ENCODE results near the gene PROSER1.
A peak's percentile ranks its signal among the peaks of the same experiment; 100 is the strongest.
"Not testable (repeated sequence)": the region's sequence is repeated elsewhere in the genome, so short reads cannot be mapped to it uniquely, and the experiment has no call there.

PROSER1 gene
- total RNA-seq = 21.1 to 43.4 (median 27.2) reads per million in 9 experiments

DNA sequence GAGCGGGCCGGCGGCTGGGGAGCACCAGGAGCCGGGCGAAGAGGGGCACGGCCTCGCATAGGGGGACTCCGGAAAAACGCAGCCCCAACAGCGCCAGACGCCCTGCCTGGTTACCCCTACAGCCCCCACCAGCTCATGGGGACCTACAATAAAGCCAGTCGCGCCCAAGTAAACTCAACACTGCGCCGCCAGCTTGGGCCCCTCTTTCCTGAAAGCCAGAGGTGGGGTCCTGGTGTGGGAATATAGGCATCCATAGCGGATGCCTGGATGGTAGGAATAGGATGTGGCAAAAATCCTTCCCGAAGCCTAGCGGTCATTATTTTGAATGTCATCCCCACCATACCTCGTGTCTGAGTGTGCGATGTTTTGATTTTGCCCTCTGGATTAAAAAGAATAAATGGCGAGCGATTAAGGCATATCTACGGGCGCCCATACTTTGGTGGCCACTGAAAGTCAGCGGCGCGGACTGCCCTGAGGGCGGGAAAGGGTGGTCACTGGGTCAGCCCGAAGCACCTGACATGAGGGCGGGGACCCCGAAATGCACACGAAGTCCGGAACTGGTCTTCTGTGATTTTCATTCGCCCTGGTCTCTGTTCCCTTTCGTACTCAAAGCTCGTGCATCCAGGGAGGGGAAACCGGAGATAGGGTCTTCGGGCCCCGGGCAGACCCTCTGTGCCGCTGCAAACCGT is at the start of gene PROSER1, which contains the start of gene NHLRC3:
TSS of gene PROSER1 (minus strand) at position 210 of the 689 bp plus-strand sequence. CDS start 847 bp downstream, outside the sequence.
TSS of gene NHLRC3 (plus strand) at position 577 of the 689 bp plus-strand sequence. CDS start 184 bp downstream, outside the sequence.
- H3K4me3 Mint-ChIP-seq = peak within 1 kb of the TSS; percentile 99
- no peaks in the 10 kb centered on the region for H3K27me3 Mint-ChIP-seq
- no peaks in the 10 kb centered on the region for H3K9me3 Mint-ChIP-seq
- peak; percentile 83 to 86 (median 86) for DNase-seq
- H3K4me1 Mint-ChIP-seq (ENCODE audit: low read depth in 2 of 2) = peaks cover 28 to 66% of the 10 kb centered on the region in 2 donors
- H3K27ac Mint-ChIP-seq = peak within 1 kb of the TSS; percentile 97 to 99
- ATAC-seq (replicated peaks) = peak; percentile 82
- peaks cover 22% of the 10 kb centered on the region for H3K36me3 Mint-ChIP-seq (ENCODE audit: insufficient read depth)

DNA sequence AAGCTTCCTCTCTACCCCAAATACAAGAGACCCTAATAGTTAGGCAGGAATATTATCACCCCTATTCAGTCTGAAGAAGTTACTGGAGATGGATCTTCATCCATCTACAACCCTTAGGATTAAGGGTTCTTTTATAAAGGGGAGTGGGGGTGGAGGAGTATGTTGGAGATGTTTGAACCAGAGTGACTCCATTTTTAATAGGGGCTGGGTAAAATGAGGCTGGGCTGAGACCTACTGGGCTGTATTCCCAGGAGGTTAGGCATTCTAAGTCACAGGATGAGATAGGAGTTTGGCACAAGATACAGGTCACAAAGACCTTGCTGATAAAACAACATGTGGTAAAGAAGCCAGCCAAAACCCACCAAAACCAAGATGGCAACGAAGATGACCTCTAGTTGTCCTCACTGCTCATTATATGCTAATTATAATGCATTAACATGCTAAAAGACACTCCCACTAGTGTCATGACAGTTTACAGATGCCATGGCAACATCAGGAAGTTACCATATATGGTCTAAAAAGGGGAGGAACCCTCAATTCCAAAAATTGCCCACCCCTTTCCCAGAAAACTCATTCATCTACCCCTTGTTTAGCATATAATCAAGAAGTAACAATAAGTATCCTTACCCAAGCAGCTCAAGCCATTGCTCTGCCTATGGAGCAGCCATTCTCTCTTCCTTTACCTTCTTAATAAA is 48.5 kb upstream of the PROSER1 start:
- not testable (repeated sequence) for H3K27ac Mint-ChIP-seq; H3K4me1 Mint-ChIP-seq (ENCODE audit: low read depth in 2 of 2); H3K36me3 Mint-ChIP-seq (ENCODE audit: insufficient read depth); H3K9me3 Mint-ChIP-seq; H3K27me3 Mint-ChIP-seq; H3K4me3 Mint-ChIP-seq; DNase-seq; ATAC-seq (replicated peaks)

DNA sequence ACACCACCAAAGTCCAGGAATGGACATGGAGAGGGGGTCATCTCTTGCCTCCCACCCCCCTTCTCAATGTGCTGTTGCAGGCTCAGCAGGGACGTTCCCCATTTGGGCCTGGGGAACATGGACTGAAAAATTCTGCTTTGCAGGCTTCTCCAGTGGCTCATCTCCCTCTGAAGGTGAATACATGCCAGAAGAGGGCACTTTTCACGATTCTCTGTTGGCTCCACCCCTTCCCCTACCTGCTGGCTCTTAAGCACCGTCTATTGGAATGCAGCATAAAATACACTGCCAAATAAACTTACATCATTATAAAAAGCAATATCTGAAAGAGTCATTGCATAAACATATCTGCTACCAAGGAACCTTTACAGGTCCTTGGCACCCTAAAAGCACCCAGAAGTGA is 36.1 kb upstream of the PROSER1 start:
- no peak overlapping the region for H3K27ac Mint-ChIP-seq
- no peak for DNase-seq
- peaks cover 0 to 3% of the 10 kb centered on the region in 2 donors for H3K4me1 Mint-ChIP-seq (ENCODE audit: low read depth in 2 of 2)
- no peaks in the 10 kb centered on the region for H3K9me3 Mint-ChIP-seq
- no peak for ATAC-seq (replicated peaks)
- H3K36me3 Mint-ChIP-seq (ENCODE audit: insufficient read depth) = no peaks in the 10 kb centered on the region
- no peak overlapping the region for H3K4me3 Mint-ChIP-seq
- peaks cover 40 to 57% of the 10 kb centered on the region in 2 donors for H3K27me3 Mint-ChIP-seq

DNA sequence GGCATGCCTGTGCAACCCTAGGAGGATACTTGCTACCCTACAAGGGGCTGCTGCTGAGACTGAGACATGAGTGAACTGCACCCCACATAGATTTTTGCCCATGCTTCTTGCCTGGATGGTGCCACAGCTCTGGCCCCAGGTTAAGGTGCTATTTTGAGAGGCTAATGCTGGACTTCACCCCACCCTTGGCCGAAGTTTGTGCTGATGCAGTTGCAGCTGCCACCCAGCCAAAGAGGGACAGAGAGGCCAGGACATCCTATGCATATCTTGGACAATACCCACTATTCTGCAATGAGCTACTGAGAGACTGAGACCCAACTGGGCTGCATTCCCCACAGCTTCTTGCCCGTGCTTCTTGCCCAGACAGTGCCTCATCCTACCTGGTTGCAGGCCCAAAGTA is 35.0 kb upstream of the PROSER1 start:
- ATAC-seq (replicated peaks) (no peak), DNase-seq (no peak)
- Mint-ChIP-seq H3K4me3 (no peak overlapping the region), H3K9me3 (no peaks in the 10 kb centered on the region), H3K27me3 (peaks cover 40 to 50% of the 10 kb centered on the region in 2 donors), H3K4me1 (ENCODE audit: low read depth in 2 of 2) (peaks cover 0 to 3% of the 10 kb centered on the region in 2 donors), H3K27ac (no peak overlapping the region), H3K36me3 (ENCODE audit: insufficient read depth) (no peaks in the 10 kb centered on the region)

DNA sequence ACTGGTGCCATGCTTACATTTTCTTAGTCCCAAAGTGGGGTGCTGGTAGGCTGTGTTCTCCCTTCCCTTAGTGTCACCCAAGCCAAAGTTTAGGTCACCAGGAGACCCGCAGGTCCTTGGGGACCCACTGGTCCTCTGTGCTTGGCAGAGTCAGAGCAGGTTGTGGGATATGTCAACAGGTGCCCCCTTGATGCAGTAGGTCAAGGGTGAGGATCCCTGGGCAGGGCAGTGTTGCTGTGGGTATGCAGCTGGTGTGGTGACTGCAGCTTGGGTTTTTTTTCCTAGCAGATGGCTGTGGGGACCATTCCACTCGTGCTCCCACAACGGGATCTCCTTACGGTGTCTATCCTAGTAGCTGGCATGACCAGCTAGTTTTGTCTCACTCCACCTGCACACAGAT is 24.1 kb upstream of the PROSER1 start:
- DNase-seq = no peak
- no peak overlapping the region for H3K4me3 Mint-ChIP-seq

DNA sequence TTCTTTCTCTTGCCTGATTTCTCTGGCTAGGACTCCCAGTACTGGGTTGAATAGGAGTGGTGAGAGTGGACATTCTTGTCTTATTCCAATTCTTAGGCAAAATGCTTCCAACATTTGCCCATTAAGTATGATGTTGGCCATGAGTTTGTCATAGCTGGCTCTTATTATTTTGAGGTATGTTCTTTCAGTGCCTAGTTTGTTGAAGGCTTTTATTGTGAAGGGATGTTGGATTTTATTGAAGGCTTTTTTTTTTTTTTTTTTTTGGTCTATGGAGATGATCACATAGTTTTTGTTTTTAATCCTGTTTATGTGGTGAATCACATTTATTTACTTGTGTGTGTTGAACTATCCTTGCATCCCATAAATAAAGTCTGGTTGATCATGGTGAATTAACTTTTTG is 20.2 kb upstream of the PROSER1 start:
- H3K27me3 Mint-ChIP-seq = no peaks in the 10 kb centered on the region
- H3K9me3 Mint-ChIP-seq = no peaks in the 10 kb centered on the region
- H3K4me3 Mint-ChIP-seq = no peak overlapping the region
- H3K27ac Mint-ChIP-seq = no peak overlapping the region
- H3K36me3 Mint-ChIP-seq (ENCODE audit: insufficient read depth) = peaks cover 3% of the 10 kb centered on the region
- DNase-seq (no peak), ATAC-seq (replicated peaks) (no peak)
- peaks cover 20 to 37% of the 10 kb centered on the region in 2 donors for H3K4me1 Mint-ChIP-seq (ENCODE audit: low read depth in 2 of 2)

More for the DNA sequence above, 24.1 kb upstream of the PROSER1 start:
- H3K9me3 Mint-ChIP-seq = no peaks in the 10 kb centered on the region
- H3K27ac Mint-ChIP-seq = no peak overlapping the region
- H3K4me1 Mint-ChIP-seq (ENCODE audit: low read depth in 2 of 2) = peaks cover 10 to 27% of the 10 kb centered on the region in 2 donors
- H3K36me3 Mint-ChIP-seq (ENCODE audit: insufficient read depth) = peaks cover 3% of the 10 kb centered on the region
- no peaks in the 10 kb centered on the region for H3K27me3 Mint-ChIP-seq
- ATAC-seq (replicated peaks) = no peak

DNA sequence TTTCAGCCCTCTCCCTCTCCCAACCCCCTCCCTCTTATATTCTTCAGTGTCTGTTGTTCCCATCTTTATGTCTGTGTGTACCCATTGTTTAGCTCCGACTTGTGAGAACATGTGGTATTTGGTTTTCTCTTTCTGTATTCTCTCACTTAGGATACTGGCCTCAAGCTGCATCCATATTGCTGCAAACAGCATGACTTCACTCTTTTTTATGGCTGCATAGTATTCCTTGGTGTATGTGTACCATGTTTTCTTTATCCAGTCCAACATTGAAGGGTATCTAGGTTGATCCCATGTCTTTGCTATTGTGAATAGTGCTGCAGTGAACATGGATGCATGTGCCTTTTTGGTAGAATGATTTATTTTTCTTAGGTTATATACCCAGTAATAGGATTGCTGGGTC is 18.1 kb upstream of the PROSER1 start:
- ATAC-seq (replicated peaks) (no peak), DNase-seq (no peak)
- H3K27ac Mint-ChIP-seq = no peak overlapping the region
- no peaks in the 10 kb centered on the region for H3K9me3 Mint-ChIP-seq
- H3K27me3 Mint-ChIP-seq = no peaks in the 10 kb centered on the region
- H3K4me3 Mint-ChIP-seq = no peak overlapping the region
- no peaks in the 10 kb centered on the region for H3K36me3 Mint-ChIP-seq (ENCODE audit: insufficient read depth)
- peaks cover 18 to 37% of the 10 kb centered on the region in 2 donors for H3K4me1 Mint-ChIP-seq (ENCODE audit: low read depth in 2 of 2)

DNA sequence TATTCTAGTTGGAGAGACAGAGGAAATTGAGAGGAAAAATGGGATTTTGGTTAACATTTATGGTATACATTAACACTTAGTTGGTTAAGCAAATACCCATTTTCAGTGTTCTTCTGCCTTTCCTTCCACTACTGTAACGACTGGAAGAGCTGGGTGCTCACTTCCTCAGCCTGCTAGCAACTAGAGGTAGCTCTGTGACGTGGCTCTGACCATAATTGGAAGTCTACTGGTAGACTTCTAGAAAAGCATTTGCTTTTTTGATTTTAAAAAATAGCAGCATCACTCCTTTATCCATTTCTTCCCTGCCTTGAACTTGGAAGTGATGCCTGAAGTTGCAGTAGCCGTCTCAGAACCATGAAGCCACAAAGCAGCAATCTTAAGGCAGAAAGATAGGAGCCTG is 16.2 kb upstream of the PROSER1 start:
- H3K4me3 Mint-ChIP-seq = no peak overlapping the region
- H3K27me3 Mint-ChIP-seq = no peaks in the 10 kb centered on the region
- H3K27ac Mint-ChIP-seq = no peak overlapping the region
- no peak for DNase-seq
- no peaks in the 10 kb centered on the region for H3K9me3 Mint-ChIP-seq
- peaks cover 6% of the 10 kb centered on the region for H3K36me3 Mint-ChIP-seq (ENCODE audit: insufficient read depth)
- no peak for ATAC-seq (replicated peaks)
- peaks cover 12 to 31% of the 10 kb centered on the region in 2 donors for H3K4me1 Mint-ChIP-seq (ENCODE audit: low read depth in 2 of 2)

DNA sequence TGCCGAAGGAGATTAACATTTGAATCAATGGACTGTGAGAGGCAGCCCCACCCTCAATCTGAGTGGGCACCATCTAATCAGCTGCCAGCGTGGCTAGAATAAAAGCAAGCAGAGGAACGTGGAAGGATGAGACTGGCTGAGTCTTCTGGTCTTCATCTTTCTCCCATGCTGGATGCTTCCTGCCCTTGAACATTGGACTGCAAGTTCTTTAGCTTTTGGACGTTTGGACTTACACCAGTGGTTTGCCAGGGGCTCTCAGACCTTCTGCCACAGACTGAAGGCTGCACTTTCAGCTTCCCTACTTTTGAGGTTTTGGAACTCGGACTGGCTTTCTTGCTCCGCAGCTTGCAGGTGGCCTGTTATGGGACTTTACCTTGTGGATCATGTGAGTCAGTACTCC is 15.1 kb upstream of the PROSER1 start:
- DNase-seq (no peak), ATAC-seq (replicated peaks) (no peak)
- no peak overlapping the region for H3K4me3 Mint-ChIP-seq
- no peaks in the 10 kb centered on the region for H3K27me3 Mint-ChIP-seq
- H3K36me3 Mint-ChIP-seq (ENCODE audit: insufficient read depth) = peaks cover 15% of the 10 kb centered on the region
- H3K4me1 Mint-ChIP-seq (ENCODE audit: low read depth in 2 of 2) = peaks cover 12 to 24% of the 10 kb centered on the region in 2 donors
- no peak overlapping the region for H3K27ac Mint-ChIP-seq
- no peaks in the 10 kb centered on the region for H3K9me3 Mint-ChIP-seq

DNA sequence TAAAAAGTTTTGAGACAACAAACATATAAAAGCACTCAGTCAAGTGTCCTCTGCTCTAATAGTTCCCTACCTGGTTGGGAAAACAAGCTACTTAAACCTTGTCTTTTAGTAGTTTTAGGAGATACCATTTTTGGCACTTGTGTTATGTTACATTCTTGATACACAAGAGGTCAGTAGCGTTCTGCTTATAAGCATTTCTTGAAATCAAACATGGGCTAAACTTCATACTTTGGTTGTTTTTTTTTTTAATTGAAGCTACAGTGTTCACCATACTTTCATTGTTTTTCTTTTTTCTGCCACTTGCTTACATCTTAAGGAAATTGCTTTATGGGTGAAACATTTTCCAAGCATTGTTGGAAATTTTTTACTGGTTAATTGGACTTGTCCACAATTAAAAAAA is 13.3 kb upstream of the PROSER1 start:
- DNase-seq = no peak
- Mint-ChIP-seq H3K27me3 (no peaks in the 10 kb centered on the region), H3K36me3 (ENCODE audit: insufficient read depth) (peaks cover 15% of the 10 kb centered on the region), H3K4me3 (no peak overlapping the region), H3K4me1 (ENCODE audit: low read depth in 2 of 2) (peaks cover 9% of the 10 kb centered on the region in 2 donors), H3K9me3 (no peaks in the 10 kb centered on the region), H3K27ac (no peak overlapping the region)
- no peak for ATAC-seq (replicated peaks)

DNA sequence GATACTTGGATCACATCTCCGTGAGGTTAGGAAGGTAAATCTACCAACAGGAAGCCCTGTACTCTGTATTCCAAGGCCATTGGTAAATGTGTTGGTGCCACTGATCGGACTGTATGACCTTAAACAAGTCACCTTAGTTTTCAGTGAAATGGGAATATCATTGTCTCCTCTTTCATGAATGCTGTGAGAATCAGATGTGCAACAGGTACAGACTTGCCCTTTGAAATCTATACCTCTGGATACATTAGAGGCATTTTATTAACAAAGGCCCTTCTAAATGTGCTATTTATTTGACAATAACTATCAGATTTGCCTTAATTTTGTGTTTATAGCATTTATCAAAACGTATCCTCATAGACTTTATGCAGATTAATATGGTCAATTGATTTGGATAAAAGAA is 11.4 kb upstream of the PROSER1 start:
- Mint-ChIP-seq H3K9me3 (no peaks in the 10 kb centered on the region), H3K27me3 (no peaks in the 10 kb centered on the region), H3K4me3 (no peak overlapping the region), H3K27ac (peak overlapping the region in 1 of 2 donors; percentile 80), H3K4me1 (ENCODE audit: low read depth in 2 of 2) (peaks cover 5 to 6% of the 10 kb centered on the region in 2 donors), H3K36me3 (ENCODE audit: insufficient read depth) (peaks cover 15% of the 10 kb centered on the region)
- ATAC-seq (replicated peaks) (no peak), DNase-seq (no peak)

DNA sequence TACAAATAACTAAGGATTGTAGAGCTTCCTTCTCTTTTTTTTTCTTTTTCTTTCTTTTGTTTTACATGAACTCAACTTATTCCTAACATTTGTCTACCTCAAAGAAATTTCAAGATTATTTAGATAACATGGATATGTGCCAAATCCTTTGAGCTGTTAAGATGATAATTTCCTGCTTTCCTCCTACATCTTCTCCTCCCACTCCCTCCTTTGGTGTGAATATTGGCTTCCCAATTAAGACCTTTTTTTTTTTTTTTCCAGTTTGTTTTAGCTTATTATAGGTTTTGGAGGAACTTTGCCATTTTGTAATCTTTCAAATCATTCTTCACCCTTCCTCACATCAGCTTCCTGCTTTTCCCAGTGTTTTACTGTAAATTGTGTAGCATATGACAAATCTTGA is 10.9 kb upstream of the PROSER1 start:
- peaks cover 15% of the 10 kb centered on the region for H3K36me3 Mint-ChIP-seq (ENCODE audit: insufficient read depth)
- no peaks in the 10 kb centered on the region for H3K27me3 Mint-ChIP-seq
- no peaks in the 10 kb centered on the region for H3K9me3 Mint-ChIP-seq
- DNase-seq (no peak), ATAC-seq (replicated peaks) (no peak)
- H3K4me1 Mint-ChIP-seq (ENCODE audit: low read depth in 2 of 2) = peaks cover 3 to 5% of the 10 kb centered on the region in 2 donors
- H3K4me3 Mint-ChIP-seq = no peak overlapping the region
- H3K27ac Mint-ChIP-seq = peak overlapping the region in 1 of 2 donors; percentile 80

DNA sequence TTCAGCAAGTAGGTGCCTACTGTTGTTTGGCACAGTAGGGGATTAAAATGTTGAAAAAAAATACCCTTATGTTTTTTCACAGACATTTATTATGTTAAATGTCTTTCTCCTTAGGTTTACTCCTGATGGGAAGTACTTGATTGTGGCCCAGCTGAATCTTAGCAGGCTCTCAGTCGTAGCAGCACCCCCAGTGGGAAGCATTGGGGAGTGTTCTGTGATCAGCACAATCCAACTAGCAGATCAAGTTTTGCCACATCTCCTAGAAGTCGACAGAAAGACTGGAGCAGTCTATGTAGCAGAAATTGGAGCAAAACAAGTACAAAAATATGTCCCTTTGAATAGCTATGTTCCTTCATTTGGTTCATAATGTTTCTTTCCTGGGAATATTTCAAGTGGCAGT is 9.7 kb upstream of the PROSER1 start:
- H3K36me3 Mint-ChIP-seq (ENCODE audit: insufficient read depth) = peaks cover 15% of the 10 kb centered on the region
- H3K4me3 Mint-ChIP-seq = no peak overlapping the region
- no peaks in the 10 kb centered on the region for H3K27me3 Mint-ChIP-seq
- ATAC-seq (replicated peaks) (no peak), DNase-seq (no peak)
- no peaks in the 10 kb centered on the region for H3K9me3 Mint-ChIP-seq
- peaks cover 0 to 7% of the 10 kb centered on the region in 2 donors for H3K4me1 Mint-ChIP-seq (ENCODE audit: low read depth in 2 of 2)
- peak overlapping the region in 1 of 2 donors; percentile 15 for H3K27ac Mint-ChIP-seq

DNA sequence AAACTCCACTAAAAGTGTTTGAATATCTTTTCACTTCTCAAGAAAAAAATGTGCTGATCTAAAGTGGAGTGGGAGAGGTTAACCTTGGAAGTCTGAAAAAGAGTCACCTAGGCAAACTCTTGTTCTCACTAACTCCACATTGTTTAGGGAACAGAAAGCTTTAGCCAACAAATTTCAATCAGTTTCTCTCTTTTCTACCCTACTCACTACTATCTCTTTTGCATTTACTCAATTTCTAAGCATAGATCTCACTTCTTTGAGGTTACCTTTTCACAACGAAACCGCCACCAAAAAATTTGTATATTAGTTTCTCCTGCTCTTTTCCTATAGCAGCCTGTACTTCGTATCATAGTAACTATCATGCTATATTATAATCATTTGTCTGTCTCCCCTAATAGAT is 6.6 kb upstream of the PROSER1 start:
- no peak for DNase-seq
- H3K4me3 Mint-ChIP-seq = no peak overlapping the region
- H3K4me1 Mint-ChIP-seq (ENCODE audit: low read depth in 2 of 2) = peaks cover 1 to 22% of the 10 kb centered on the region in 2 donors
- peaks cover 13% of the 10 kb centered on the region for H3K36me3 Mint-ChIP-seq (ENCODE audit: insufficient read depth)
- H3K9me3 Mint-ChIP-seq = no peaks in the 10 kb centered on the region
- ATAC-seq (replicated peaks) = no peak
- H3K27me3 Mint-ChIP-seq = no peaks in the 10 kb centered on the region
- no peak overlapping the region for H3K27ac Mint-ChIP-seq
